Measurements from ENCODE around the gene FNIP2.
A peak's percentile ranks its signal among the peaks of the same experiment; 100 is the strongest.
"Not testable (repeated sequence)": the region's sequence is repeated elsewhere in the genome, so short reads cannot be mapped to it uniquely, and the experiment has no call there.

Gene FNIP2

DNA sequence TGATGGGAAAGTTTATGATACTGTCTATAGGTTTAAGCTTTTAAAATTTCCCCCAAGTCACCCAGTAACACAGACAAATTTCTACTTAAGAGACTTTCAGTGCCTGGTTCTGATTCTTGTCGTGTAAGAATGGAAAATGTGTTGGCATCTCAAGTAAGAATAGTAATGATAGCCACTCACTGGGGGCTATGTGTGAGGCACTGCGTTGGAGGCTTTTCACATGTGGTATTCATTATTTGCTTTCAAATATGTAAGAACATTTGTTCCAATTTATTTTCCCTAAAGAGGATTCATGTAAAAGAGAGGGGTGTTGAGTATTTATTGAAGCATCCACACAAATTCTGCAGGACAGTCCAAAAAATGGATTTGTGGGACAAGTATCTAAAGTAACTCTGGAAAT, 143.6 kb downstream of the FNIP2 start:
- no peak for DNase-seq
- H3K4me3 ChIP-seq (ENCODE audit: low read depth, low read length) = no peak overlapping the region
- H3K27ac ChIP-seq = no peak overlapping the region
- no peaks in the 10 kb centered on the region for H3K36me3 ChIP-seq (replicated peaks)
- no peaks in the 10 kb centered on the region for H3K27me3 ChIP-seq (replicated peaks)
- TF ChIP-seq, protein P1, sequence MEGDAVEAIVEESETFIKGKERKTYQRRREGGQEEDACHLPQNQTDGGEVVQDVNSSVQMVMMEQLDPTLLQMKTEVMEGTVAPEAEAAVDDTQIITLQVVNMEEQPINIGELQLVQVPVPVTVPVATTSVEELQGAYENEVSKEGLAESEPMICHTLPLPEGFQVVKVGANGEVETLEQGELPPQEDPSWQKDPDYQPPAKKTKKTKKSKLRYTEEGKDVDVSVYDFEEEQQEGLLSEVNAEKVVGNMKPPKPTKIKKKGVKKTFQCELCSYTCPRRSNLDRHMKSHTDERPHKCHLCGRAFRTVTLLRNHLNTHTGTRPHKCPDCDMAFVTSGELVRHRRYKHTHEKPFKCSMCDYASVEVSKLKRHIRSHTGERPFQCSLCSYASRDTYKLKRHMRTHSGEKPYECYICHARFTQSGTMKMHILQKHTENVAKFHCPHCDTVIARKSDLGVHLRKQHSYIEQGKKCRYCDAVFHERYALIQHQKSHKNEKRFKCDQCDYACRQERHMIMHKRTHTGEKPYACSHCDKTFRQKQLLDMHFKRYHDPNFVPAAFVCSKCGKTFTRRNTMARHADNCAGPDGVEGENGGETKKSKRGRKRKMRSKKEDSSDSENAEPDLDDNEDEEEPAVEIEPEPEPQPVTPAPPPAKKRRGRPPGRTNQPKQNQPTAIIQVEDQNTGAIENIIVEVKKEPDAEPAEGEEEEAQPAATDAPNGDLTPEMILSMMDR (IDR thresholded peaks at IDR 0.05; ENCODE audit: low read depth, low read length, missing control alignments) = no peak
- in situ Hi-C loops (cut with HindIII; ENCODE audit: low pct_ligation_motif_present, low sequenced_read_pairs) = no loop called here

DNA sequence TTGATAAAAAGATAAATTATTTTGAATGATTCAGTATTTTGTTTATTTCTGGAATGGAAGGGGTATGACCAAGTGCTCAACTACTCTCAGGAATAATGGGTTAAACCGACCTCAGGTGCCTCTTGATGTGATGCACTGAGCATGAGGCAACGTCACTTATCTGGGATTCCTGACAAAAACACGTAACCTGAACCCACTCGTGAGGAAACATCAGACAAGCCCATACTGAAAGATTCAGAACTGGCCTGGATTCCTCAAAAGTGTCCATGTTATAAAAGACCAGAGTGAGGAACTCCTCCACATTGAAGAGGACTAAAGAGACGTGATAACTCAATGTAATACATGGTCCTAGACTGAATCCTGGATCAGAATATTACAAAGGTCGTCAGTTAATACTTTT, 144.0 kb downstream of the FNIP2 start:
- TF ChIP-seq, protein P1 (IDR thresholded peaks at IDR 0.05; ENCODE audit: low read depth, low read length, missing control alignments) = no peak
- Histone ChIP-seq H3K36me3 (replicated peaks) (no peaks in the 10 kb centered on the region), H3K27ac (no peak overlapping the region), H3K4me3 (ENCODE audit: low read depth, low read length) (no peak overlapping the region), H3K27me3 (replicated peaks) (no peaks in the 10 kb centered on the region)
- in situ Hi-C loops (cut with HindIII; ENCODE audit: low pct_ligation_motif_present, low sequenced_read_pairs) = no loop called here
- DNase-seq = no peak

DNA sequence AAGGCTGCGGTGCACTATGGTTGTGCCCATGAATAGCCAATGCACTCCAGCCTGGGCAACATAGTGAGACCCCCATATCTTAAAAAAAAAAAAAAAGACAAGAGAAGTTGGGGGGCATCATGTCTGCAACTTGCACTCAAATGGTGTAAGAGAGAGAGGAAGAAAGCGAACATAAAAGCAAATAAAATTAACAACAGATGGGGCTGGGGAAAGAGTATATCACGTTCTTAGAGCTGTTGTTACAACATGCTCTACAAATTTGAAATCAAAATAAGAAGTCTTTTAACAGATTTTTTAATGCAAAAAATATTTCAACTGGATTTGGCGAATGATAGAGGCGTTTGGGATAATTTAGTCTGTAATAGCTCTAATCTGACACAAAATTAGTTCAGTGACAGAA, 144.9 kb downstream of the FNIP2 start:
- Histone ChIP-seq H3K27ac (peak overlapping the region; percentile 48), H3K4me3 (ENCODE audit: low read depth, low read length) (no peak overlapping the region), H3K27me3 (replicated peaks) (no peaks in the 10 kb centered on the region), H3K36me3 (replicated peaks) (no peaks in the 10 kb centered on the region)
- in situ Hi-C loops (cut with HindIII; ENCODE audit: low pct_ligation_motif_present, low sequenced_read_pairs) = no loop called here
- no peak for DNase-seq
- TF ChIP-seq, protein P1 (IDR thresholded peaks at IDR 0.05; ENCODE audit: low read depth, low read length, missing control alignments) = no peak

DNA sequence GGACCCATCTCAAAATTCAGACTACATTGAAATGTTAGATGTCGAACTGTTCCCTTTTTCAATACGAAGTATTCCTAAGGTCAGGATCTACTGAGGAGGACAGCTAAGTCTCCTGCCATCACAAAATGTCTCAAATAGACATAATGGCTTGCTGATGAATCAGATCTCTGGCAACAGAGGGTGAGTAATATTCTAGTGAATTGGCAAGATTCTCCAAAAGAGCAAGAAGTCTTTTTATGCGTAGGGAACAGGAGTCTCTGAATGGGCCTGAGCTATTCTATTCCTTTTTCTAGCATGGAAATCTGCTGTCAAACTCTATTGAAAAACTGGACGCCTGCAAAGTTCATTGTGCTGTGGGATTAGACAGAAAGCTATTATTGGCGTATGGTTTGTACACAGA, 145.4 kb downstream of the FNIP2 start:
- DNase-seq = peak; percentile 64
- TF ChIP-seq, protein P1 (IDR thresholded peaks at IDR 0.05; ENCODE audit: low read depth, low read length, missing control alignments) = no peak
- Histone ChIP-seq H3K27ac (peak overlapping the region; percentile 48), H3K27me3 (replicated peaks) (no peaks in the 10 kb centered on the region), H3K4me3 (ENCODE audit: low read depth, low read length) (no peak overlapping the region), H3K36me3 (replicated peaks) (no peaks in the 10 kb centered on the region)
- in situ Hi-C loops (cut with HindIII; ENCODE audit: low pct_ligation_motif_present, low sequenced_read_pairs) = no loop called here

DNA sequence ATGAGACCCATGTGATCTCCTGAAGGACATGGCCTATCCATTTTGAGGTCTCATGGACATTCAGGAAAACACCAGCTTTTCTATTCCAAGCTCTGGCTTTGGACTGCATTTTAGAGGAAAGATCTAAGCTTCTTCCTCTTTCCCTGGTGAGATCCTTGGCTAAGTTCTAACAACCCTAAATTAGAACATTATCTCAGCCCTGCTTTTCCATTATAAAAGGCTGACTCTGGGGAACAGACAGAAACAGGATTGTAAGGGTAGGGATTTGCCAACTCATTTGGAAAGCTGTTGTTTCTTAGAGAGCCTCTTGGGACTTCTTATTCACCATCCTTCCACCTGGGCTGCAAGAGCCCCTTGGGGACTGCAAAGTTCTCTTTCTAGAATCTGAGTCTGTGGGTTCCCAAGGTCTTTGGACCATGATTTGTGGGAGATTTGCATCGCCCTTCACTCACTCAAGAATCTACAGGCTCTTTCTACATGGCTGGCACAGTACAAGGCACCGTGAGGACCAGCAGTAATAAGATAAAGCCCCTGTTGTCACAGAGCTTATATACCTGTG, 146.9 kb downstream of the FNIP2 start:
- TF ChIP-seq, protein P1 (IDR thresholded peaks at IDR 0.05; ENCODE audit: low read depth, low read length, missing control alignments) = no peak
- Histone ChIP-seq H3K27me3 (replicated peaks) (no peaks in the 10 kb centered on the region), H3K27ac (no peak overlapping the region), H3K36me3 (replicated peaks) (no peaks in the 10 kb centered on the region), H3K4me3 (ENCODE audit: low read depth, low read length) (no peak overlapping the region)
- no peak for DNase-seq
- in situ Hi-C loops (cut with HindIII; ENCODE audit: low pct_ligation_motif_present, low sequenced_read_pairs) = no loop called here

DNA sequence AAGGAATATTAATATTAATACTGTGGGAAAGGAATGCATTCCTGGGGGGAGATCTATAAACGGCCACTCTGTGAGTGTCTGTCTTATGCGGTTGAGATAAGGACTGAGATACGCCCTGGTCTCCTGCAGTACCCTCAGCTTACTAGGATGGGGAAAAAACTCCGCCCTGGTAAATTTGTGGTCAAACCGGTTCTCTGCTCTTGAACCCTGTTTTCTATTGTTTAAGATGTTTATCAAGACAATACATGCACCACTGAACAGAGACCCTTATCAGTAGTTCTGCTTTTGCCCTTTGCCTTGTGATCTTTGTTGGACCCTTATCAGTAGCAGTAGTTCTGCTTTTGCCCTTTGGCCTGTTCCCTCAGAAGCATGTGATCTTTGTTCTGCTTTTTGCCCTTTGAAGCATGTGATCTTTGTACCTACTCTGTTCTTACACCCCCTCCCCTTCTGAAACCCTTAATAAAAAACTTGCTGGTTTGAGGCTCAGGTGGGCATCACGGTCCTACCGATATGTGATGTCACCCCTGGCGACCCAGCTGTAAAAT, 151.7 kb downstream of the FNIP2 start:
- H3K27ac ChIP-seq; DNase-seq; H3K27me3 ChIP-seq (replicated peaks); H3K4me3 ChIP-seq (ENCODE audit: low read depth, low read length); in situ Hi-C loops (cut with HindIII; ENCODE audit: low pct_ligation_motif_present, low sequenced_read_pairs); H3K36me3 ChIP-seq (replicated peaks): not testable (repeated sequence)

DNA sequence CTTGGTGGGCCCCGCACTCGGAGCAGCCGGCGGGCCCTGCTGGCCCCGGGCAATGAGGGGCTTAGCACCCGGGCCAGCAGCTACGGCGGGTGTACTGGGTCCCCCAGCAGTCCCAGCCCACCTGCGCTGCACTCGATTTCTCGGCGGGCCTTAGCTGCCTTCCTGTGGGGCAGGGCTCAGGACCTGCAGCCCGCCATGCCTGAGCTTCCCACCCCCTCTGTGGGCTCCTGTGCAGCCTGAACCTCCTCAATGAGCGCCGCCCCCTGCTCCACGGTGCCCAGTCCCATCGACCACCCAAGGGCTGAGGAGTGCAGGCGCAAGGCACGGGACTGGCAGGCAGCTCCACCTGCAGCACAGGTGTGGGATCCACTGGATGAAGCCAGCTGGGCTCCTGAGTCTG, 158.9 kb downstream of the FNIP2 start:
- H3K27me3 ChIP-seq (replicated peaks); H3K36me3 ChIP-seq (replicated peaks); H3K27ac ChIP-seq; H3K4me3 ChIP-seq (ENCODE audit: low read depth, low read length); DNase-seq; in situ Hi-C loops (cut with HindIII; ENCODE audit: low pct_ligation_motif_present, low sequenced_read_pairs): not testable (repeated sequence)
